Stimulated activated CD4-positive, alpha-beta T cell treated with anti-CD3 and anti-CD28 coated beads, Interleukin-4, amount 100 ng/mL, for 48 hours (primary cell): Measurements from ENCODE around the gene PPP2R2C.

ENCODE experiments used
- DNase-seq, 2 donors: peaks; one replicate each; pipeline ENCODE4 v3.0.0-alpha.2; 2020; ENCODE audit warnings: low read depth in 2 of 2

The PPP2R2C gene

DNA sequence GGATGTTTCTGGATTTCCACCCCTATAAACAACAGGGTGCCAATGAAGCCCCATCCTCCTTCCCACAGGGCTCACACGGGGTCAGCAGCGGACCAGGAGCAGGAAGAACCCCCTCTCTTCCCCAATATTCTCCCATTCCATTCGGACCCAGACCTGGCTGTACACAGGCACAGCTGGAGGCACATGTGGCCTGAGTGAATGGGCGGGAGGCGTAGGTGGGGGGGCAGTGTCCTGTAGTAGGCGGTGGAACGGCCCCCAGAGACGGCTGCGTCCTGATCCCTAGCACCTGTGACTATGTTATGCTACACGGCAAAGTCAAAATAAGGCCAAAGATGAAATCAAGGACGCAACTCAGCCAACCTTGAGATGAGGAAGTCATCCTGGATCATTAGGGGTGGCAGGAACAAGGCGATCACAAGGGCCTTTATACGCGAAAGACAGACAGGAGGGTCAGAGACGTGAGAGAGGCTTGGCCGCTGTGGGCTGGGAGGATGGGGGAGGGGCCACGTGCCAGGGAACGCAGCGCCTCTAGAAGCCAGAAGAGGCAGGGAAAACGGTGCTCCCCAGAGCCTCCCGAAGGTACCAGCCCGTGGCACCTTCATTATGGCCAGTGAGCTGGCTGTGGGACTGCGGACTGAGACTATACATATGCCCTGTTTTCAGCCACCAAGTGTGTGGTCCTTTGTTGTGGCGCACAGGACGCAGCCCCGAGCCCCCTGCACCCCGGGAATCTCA is 127.2 kb downstream of the PPP2R2C start:
- DNase-seq: no peak

DNA sequence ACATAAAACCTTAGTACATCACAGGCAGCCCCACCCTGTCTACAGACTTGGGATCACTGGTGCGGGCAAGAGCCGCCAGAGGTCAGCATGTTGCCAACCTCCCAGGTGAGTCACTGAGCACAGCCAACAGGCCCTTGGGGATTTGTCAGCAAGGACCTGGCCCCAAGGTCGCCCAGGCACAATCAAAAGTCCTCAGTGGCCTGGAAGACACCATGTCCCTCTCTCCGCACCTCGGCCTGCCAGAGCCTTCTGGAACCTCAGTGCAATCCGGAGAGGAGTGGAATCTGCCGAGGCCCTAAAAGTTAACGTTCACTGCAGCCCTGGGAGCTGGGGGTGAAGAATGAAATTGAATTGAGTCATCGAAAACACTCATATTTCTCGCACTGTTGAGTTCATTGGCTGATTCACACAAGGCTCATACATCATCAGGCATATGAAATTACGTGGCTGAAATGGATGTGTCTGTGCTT is 128.4 kb downstream of the PPP2R2C start:
- DNase-seq: no peak

DNA sequence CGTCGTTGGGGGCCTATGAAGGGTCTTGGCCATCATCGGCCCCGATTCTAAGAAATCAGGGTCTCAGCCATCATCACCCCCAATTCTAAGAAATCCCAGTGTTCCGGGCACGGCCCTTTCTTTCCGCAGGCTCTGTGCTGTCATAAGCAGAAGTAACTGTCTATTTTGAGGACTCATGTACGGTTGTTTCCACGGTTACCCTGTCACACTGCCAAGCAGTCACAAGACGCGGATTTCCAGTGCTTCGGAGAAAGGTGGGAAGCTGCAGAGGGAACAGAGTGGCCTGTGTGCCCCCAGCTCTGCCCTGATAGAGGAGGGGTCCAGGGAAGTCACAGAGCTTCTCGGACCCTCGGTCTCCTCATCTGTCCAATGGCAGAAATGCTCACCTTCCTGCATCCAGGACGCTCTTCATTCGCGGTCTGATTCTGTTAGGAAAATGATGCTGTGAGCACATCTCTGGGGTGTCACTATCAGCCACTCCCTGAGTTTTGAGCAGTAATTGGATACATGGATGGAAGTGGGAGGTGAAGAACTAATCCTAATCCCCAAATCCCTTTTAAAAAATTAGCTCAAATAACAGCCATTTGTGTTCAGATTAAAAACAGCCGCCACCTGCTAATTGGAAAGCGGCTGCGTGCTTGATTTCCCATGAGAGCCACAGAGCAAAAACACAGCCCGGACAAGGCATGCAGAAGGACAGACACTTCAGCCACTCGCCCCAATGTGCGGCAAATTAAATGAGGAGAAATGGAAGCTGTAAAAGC is 129.7 kb downstream of the PPP2R2C start:
- DNase-seq: no peak

DNA sequence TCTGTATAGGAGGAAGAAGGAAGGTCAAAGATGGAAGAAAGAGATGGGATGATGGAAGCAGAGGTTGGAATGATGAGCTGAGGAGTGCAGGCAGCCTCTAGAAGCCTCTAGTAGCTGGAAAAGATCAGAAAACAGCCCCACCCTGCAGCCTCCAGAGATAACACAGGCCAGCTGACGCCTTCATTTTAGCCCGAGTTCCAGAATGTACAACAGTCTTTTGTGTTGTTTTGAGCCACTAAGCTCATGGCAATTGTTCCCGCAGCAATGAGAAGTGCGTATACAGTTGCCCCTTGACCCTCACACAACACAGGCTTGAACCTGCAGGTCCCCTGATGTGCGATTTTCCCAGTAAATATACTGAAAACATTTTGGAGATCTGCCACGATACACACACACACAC is 130.7 kb downstream of the PPP2R2C start:
- DNase-seq: no peak

DNA sequence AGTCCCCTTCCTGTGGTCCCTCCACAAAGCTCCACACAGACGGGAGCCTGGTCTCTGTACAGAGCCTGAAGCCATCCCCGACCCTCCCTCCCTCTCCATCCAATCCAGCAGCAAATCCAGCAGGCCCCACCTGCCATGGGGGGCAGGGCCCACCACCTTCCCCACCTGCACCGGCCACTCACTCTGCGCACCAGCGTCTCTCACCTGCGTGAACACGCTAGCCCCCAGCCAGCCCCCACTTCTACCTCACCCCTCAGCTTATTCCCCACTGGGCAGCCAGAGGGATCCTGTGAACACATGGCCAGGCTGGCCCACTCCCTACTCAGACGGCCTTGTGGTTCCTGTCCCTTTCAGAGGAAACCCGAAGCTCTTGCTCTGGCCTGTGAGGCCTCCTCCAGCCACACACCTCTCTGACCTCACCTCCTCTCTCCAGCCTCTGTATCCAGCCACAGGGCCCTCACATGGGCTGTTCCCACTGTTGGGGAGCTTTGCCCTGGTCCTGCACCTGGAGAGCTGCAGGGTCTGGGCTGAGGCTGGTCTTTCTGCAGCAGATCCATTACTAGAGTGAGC is 131.9 kb downstream of the PPP2R2C start:
- DNase-seq: no peak

DNA sequence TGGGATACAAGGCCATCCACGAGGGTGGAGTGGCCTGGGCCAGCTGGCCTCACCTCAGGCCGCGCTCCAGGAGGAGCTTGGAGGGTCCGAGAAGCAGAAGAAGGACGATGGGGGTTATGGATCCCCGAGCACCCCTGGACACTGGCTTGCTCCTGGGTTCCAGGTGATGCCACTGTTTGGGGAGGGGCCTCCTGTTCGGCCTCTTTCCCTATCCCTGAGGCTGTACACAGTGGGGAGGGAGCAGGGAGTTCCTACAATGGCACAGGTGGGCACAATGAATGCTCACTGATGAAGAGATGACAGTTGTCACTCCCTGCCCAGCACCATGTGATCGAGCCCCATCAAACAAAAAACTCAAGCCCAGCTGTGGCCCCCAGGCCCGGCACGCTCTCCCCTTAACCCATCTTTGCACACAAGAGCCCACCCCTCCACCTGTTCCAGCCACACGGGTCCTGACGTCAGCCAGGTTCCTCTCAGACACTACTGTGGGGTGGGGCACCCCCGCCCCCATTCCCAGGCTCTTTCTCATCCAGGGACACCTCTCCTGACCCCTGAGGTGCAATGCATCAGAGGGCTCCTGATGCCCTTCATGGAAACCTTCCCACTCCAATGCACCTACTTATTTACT is 132.5 kb downstream of the PPP2R2C start:
- DNase-seq: no peak

DNA sequence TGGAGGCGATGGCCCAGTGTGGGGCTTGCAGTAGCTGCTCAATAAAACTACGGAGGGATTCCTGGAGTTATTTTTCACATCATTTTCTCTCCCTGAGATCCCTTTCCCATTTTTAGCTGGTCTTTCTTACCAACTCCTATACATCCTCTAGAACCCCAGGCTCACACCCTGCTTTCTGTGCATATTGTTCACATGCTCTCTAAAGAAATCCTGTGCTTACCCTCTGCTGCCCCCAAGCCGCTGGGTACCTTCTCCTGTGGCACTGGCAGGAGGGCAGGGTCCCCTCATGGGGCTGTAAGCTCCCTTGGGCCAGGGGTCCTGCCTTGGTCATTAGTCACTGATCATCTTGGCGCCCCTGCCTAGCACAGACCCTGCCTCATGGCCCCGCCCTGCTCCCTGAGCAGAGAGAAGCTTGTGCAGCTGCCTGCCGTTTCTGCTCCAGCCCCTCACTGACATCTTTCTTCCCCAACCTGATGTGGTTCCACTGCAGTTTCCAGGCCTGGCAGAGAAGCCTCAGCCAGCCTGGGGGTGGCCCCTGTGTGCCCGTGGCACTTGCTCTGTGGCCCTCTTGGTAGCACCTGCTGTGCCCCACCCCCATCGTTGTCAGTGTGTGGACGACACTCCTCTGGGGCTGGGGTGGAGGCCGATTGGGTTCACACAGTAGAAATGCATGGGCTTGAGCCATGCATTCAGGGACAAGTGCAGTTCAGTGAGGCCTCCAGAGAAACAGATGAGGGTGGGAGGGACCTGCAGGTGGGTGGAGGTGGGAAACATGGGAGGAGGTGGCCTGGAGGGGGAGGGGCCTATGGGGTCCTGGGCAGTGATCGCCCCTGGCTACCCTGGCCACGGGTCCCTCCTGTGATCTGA is 133.2 kb downstream of the PPP2R2C start:
- DNase-seq: no peak

DNA sequence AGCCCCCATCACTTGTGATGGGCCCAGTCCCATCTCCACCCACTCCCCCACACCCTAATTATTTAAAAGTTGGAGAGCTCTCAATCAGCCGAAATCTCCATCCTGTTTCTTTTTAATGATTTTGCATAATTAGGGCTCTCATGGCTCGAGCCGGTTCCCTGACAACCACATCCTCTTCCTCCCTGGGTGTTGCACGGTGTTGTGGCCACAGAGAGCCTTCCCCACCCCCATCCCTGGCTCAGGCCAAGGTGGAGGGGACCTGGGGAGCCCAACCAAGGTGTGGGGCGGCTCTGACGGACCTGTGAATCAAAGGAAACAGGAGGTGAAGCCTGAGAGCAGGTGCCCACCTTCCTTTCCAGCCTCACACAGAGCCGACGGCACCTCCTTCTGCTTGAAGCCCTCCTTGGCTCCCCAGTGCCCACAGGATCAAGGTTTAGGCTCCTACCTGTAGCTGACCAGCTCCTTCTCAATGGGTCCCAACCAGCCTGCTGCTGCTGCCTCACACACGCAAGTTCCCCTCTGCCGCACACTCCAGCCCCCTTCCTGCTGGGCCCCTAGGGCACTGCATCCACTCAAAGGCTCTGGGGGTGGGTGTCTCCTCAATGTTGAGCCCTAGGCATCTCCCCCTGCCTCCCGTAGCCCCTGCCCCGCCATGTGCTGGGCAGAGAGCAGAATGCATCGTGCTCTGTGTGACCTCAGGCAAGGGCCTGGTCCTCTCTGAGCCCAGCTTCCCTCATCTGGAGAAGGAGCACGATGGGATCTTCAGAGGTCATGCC is 134.1 kb downstream of the PPP2R2C start:
- DNase-seq: no peak

DNA sequence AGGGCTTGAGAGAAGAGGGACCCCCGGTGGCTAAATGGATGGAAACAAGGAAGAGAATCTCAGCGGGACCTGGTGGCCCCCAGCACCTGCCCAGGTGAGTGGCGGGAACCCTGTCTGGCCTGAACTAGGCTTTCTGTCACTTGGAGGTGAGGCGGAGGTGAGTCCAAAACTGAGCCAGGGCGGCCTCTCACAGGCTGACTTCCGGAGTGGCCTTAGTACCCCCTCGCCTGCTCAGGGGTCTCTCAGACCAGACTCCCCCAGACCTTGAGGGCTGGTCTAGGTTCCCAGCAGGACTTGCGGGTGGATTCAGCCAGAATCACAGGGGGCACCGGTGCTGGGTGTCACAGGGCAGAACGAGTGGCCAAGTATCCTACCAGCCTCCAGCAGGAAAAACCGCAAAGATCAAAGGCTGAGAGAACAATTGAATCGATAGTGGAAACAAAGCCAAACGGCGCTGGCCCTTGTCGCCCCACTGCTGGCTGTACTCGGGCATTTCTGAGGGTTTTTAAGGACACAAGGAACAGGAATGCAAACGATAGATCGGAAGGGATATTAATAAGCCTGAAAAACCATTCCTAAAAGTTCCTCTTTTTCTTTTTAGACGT is 135.0 kb downstream of the PPP2R2C start:
- no peak for DNase-seq

DNA sequence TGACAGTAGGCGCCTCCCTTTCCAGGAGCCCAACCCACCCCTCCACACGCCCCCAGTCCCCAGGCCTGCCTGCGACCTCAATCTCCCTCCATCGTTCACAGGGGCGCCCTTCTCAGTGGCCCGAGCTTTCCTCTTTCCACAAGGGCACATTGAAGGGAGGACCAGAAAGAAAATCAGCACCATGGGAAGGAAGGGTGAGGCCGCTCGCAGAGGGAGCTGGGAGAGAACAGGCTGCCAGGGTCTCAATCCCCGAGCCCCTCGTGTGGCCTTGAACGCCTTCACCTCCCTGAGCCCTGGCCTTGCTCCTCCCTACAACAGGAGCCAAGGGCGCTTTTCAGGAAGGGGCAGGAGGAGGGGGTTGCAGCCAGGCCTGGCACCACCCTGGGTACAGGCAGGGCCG is 136.2 kb downstream of the PPP2R2C start:
- DNase-seq: no peak

DNA sequence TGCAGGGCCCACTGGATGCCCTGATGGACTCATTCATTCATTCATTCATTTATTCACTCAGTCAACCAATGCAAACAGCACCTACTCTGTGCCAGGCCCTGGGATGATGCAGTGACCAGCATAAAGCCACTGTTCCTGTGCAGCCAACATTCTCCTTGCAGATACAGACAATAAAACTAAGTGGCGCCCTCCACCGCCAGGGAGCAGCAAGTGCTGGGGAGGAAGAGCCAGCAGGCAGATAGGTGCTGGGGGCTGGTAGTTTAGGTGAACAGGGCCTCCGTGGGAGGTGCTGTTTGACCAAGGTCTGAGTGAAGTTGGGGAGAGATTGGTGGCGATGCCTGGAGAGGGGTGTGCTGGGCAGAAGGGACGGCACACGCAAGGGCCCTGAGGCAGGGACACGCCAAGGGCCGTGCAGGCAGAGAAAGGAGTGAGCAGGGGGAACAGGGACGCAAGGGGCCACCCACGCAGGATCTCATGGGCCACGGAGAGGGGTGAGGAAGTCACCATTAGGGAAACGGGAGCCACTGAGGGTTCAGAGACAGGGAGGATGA is 137.3 kb downstream of the PPP2R2C start:
- no peak for DNase-seq

DNA sequence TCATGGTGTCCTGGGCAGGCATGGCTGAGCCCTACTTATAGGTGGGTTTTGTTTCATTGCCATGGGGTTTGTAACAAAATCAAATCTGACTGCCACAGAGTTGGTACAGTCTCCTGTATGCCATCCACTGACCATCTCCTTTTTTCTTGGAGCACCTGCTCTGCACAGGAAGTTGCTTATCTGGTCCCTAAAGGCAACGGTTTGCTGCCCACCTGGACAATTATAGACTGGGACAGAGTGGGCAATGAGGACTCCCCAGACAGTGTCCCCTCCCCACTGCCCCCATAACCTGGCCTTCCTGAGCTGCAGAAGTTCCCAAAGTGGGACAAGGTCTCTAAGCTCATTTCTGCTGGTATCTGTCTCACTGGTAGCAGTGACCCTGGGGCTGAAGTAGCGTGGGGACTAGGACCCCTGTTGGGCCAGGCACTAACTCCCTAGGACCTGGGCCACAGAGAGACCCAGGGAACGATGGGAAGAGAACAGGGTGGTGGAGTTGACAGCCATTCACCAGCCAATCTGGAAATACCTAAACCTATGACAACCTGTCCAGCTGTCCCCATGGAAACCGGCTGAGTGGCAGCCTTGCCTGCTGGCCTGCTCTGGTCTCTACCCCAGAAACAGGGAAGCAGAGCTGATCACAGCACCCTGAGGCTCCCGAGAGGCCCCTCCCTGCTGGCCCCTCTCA is 138.1 kb downstream of the PPP2R2C start:
- DNase-seq: no peak

DNA sequence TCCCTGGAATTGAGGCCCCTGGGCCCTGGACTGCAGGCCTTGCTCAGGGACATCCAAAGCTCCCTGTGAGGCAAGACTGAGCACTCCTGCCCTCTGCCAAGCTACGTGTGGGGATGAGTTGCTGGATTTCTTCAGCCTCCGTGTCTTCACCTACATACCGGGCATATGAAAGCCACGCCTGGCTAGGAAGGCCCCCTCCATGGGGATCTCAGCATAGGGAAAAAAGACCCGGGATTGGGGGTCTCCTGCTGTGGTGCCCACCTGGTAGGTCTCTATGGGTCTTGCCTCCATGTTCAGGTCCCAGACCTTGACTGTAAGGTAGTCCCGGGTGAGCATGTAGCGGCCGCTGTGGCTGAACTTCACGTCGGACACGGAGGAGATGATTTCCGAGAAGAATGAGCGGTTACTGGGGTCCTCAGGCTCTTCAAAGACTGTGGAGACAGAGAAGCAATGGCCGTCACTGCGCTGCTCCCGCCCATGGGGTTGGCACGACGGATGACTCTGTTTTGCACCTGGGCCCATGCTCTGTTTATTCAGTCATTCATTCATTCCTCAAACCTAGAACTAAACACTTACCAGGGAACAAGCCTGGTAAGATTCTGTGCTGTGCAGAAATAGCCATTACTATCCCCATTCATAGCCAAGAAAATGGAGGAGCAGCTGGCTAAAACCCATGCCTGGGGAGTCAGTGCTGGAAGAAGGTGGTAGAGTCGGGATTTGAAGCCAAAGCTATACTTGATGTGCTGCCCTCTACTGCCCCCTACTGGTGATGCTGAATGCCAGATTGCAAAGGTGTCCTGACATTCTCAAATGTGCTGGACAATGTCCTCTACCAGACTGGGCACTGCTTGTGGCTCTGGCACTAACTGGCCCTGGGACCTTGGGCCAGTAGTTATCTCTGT is 138.9 kb downstream of the PPP2R2C start:
- peak; percentile 14 for DNase-seq

DNA sequence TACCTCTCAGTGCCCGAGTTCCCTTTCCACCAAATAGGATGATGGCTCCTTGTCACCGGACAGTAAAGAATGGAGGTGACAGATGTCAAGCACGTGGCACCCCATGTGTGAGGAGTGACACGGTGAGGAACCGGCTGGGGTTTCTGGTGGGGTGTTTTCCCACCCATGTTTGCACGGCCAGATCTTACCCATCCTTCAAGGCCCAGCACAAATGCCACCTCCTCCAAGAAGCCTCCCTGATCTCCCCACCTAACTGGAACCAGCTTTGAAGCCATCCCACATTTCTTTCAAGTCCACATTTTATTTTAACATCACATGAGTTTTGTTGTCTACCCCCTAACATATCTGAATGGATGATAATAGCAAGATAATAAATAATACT is 139.8 kb downstream of the PPP2R2C start:
- no peak for DNase-seq

DNA sequence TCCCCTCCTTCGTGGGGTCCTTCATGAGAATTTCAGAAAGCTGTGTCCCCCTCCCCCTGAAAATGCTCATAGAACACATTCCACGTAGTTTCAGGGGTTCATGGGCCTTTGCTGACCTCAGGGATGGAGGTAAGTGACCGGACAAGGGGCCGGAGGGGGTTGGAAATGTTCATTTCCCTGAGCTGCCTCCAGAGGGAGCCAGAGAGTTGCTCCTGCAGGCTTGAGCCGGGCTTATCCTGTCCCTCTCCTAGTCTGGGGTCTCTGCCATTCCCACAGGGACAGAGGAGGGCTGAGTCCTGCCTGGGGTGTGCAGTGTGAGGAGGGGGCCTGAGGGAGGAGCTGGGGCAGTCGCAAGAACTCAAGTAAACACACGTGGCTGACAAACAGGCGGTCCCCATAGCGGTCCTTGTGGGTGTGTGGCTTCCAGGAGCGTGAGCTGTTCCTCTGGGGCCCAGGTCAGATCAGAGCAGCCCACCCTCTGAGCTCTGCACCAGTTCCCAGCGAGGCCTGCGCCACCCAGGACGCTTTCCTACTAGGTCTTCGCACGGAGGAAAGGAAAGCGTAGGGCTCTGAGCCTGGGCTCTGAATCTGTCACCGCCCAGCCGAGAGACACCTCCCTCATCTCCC is 140.3 kb downstream of the PPP2R2C start:
- DNase-seq: peak in 1 of 2 donors; percentile 27

DNA sequence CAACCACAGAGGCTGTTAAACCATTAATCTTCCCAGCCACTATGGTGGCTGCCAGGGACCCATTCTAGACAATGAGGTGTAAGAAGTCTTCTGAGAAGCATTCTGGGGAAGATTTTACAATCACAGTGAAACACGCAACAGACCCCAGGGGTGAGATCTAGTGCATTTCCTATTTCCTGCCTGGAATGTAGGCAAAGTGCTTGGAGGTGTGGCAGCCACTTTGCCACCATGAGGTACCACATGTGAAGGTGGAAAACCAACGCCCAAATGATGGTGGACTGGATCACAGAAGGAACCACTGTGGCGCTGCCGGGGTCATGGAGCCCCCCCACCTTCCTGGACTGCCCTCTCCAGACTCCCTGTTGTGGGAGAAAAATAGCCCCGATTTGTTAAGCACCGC is 140.9 kb downstream of the PPP2R2C start:
- DNase-seq: no peak

DNA sequence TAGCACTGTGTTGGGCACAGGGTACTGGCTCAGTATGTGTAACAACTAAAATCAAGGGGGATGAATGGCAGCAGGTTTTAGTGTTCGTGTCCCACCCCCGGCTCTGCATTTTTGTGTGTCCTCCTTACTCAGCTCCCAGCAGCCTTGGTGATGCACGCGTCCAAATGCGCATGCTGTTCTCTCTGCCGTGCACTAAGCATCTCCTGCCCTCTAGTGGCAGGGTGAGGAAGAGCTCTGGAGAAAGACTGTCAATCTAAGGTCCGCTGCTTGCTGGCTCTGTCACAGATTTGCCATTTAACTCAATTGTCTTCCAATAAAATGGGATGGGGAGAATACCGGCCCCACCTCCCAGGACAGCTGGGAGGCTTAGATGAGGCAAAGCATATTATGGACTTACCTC is 141.4 kb downstream of the PPP2R2C start:
- peak; percentile 15 to 18 for DNase-seq

DNA sequence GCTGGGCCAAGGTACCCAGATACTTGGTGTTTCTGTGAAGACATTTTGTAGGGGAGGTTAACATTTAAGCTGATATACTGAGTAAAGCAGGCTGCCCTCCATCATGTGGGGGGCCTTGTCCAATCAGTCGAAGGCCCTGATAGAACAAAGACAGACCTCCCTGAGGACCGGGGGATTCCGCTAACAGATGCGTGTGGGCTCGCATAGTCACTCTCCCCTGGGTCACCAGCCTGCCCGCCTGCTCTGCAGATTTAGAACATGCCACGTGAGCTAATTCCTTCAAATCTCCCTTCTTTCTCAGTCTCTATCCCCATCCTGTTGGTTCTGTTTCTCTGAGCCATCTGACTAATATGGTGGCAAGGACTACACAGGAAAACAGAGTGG is 142.0 kb downstream of the PPP2R2C start:
- no peak for DNase-seq
